Osteoblast (primary cell): ENCODE data around the gene TOMM40. TPM values are rescaled to one million over a fixed set of nuclear protein-coding genes. Genes with fewer than 3 reads are reported as not detected.
A peak's percentile ranks its signal among the peaks of the same experiment; 100 is the strongest.

Source experiments
- DNase-seq: peaks from one replicate; pipeline ENCODE4 v3.0.0; 2011; ENCODE audit warnings: low spot score, mixed read lengths; ENCODE audit not compliant: insufficient read length; ENCODE audit errors: missing footprints
- H2AFZ ChIP-seq: 2 replicates; pipeline ENCODE4 v1.6.0; 2011; ENCODE audit warnings: mild to moderate bottlenecking, low read length
- H3K27ac ChIP-seq: 2 replicates; pipeline ENCODE4 v1.5.1; 2011; ENCODE audit warnings: mild to moderate bottlenecking, low read depth, low read length, moderate library complexity
- H3K27me3 ChIP-seq: 2 replicates; pipeline ENCODE4 v1.6.0; 2012; ENCODE audit warnings: mild to moderate bottlenecking, control low read depth, inconsistent platforms, low read length, moderate library complexity; ENCODE audit not compliant: insufficient read depth
- H3K36me3 ChIP-seq: 2 replicates; pipeline ENCODE4 v1.5.1; 2011; ENCODE audit warnings: mild to moderate bottlenecking, low read length, control low read depth, moderate library complexity; ENCODE audit not compliant: insufficient read depth
- H3K4me1 ChIP-seq: 2 replicates; pipeline ENCODE4 v1.5.1; 2011; ENCODE audit warnings: mild to moderate bottlenecking, low read length, control low read depth, moderate library complexity; ENCODE audit not compliant: insufficient read depth
- H3K4me2 ChIP-seq: 2 replicates; pipeline ENCODE4 v1.6.0; 2011; ENCODE audit warnings: mild to moderate bottlenecking, low read length; ENCODE audit not compliant: insufficient read depth
- H3K4me3 ChIP-seq: fragments of 200-600 bp; sonication (generic); 3 replicates; pipeline ENCODE4 v1.5.1; 2012; ENCODE audit warnings: mild to moderate bottlenecking, low read length, inconsistent platforms; ENCODE audit not compliant: insufficient read depth
- H3K79me2 ChIP-seq: 2 replicates; pipeline ENCODE4 v1.6.0; 2012; ENCODE audit warnings: mild to moderate bottlenecking, low read length, control low read depth, inconsistent platforms; ENCODE audit not compliant: insufficient read depth
- H3K9me3 ChIP-seq: 2 replicates; pipeline ENCODE4 v1.5.1; 2011; ENCODE audit warnings: low read depth, low read length, control low read depth
- H4K20me1 ChIP-seq: 2 replicates; pipeline ENCODE4 v1.6.0; 2012; ENCODE audit warnings: mild to moderate bottlenecking, low read length, control low read depth; ENCODE audit not compliant: insufficient read depth
- CTCF ChIP-seq: IDR thresholded peaks from 2 replicates; pipeline ENCODE4 v1.5.1; 2011; ENCODE audit warnings: mild to moderate bottlenecking, low read depth, low read length, moderate library complexity; ENCODE audit errors: extremely low read depth
- total RNA-seq: library from RNA; depleted of rRNA; stranded (reverse); fragments of >200 nt; gene quantifications from 2 replicates; pipeline ENCODE4 v1.2.3, GENCODE V29; 2012

The TOMM40 gene
- total RNA-seq, 1 donor: 31.8 TPM

GRCh38 chr19:44931541-44931940 lies 40.5 kb downstream of the TOMM40 start:
- TF ChIP-seq CTCF: no peak
- peak; percentile 48 for DNase-seq
- H3K9me3 ChIP-seq: no peaks in the 10 kb centered on the region
- no peaks in the 10 kb centered on the region for H3K27me3 ChIP-seq
- no peaks in the 10 kb centered on the region for H4K20me1 ChIP-seq
- H3K79me2 ChIP-seq: no peaks in the 10 kb centered on the region
- no peak overlapping the region for H3K27ac ChIP-seq
- no peak overlapping the region for H2AFZ ChIP-seq
- H3K36me3 ChIP-seq: no peaks in the 10 kb centered on the region
- H3K4me3 ChIP-seq: no peak overlapping the region
- peaks cover 14% of the 10 kb centered on the region for H3K4me1 ChIP-seq
- H3K4me2 ChIP-seq: no peak overlapping the region

GRCh38 chr19:44939668-44940067 lies 48.6 kb downstream of the TOMM40 start:
- Histone ChIP-seq H3K4me2 (no peak overlapping the region), H3K27me3 (no peaks in the 10 kb centered on the region), H3K79me2 (no peaks in the 10 kb centered on the region), H3K4me1 (peaks cover 3% of the 10 kb centered on the region), H3K4me3 (no peak overlapping the region), H3K27ac (no peak overlapping the region), H3K36me3 (no peaks in the 10 kb centered on the region), H2AFZ (no peak overlapping the region), H4K20me1 (no peaks in the 10 kb centered on the region), H3K9me3 (no peaks in the 10 kb centered on the region)
- peak; percentile 25 for DNase-seq
- TF ChIP-seq CTCF: no peak

GRCh38 chr19:44942067-44942571 lies 51.1 kb downstream of the TOMM40 start, which contains the start of gene APOC4:
Gene APOC4 (plus strand): TSS chr19:44942237. CDS start chr19:44942278, 41 bp downstream.
- peak; percentile 35 for DNase-seq
- no peak within 1 kb of the TSS for H3K4me3 ChIP-seq
- H3K27ac ChIP-seq: no peak within 1 kb of the TSS
- peaks cover 3% of the 10 kb centered on the region for H3K4me1 ChIP-seq
- no peaks in the 10 kb centered on the region for H3K79me2 ChIP-seq
- H3K4me2 ChIP-seq: no peak within 1 kb of the TSS
- no peak within 1 kb of the TSS for H2AFZ ChIP-seq
- H3K36me3 ChIP-seq: no peaks in the 10 kb centered on the region
- no peaks in the 10 kb centered on the region for H4K20me1 ChIP-seq
- no peaks in the 10 kb centered on the region for H3K9me3 ChIP-seq
- no peaks in the 10 kb centered on the region for H3K27me3 ChIP-seq
- no peak for TF ChIP-seq CTCF

- Histone ChIP-seq H3K79me2 (no peaks in the 10 kb centered on the region), H3K4me3 (no peak overlapping the region), H3K27me3 (no peaks in the 10 kb centered on the region), H4K20me1 (no peaks in the 10 kb centered on the region), H3K27ac (no peak overlapping the region), H3K9me3 (no peaks in the 10 kb centered on the region), H3K4me1 (peaks cover 3% of the 10 kb centered on the region), H3K4me2 (no peak overlapping the region), H3K36me3 (no peaks in the 10 kb centered on the region), H2AFZ (no peak overlapping the region)
- TF ChIP-seq CTCF: no peak
- peak; percentile 76 for DNase-seq
Measured at GRCh38 chr19:44943801-44944249, 52.8 kb downstream of the TOMM40 start.
